PC-9 (cell line): ENCODE data around the gene RHOXF1. TPM values are rescaled to one million over a fixed set of nuclear protein-coding genes. Genes with fewer than 3 reads are reported as not detected.
"Not testable (repeated sequence)": the region's sequence is repeated elsewhere in the genome, so short reads cannot be mapped to it uniquely, and the experiment has no call there.

Experiments
- BruUV-seq: library from RNA; stranded (reverse); fragments of 400-500 nt; replicated peaks from 2 replicates; lab custom pipeline; 2021; lab: Mats Ljungman, UMichigan
- CTCF ChIA-PET: fragments of 300-600 bp; sonication (Branson Sonifier 250); formaldehyde crosslinking; loops from one replicate; lab custom pipeline; 2022; ENCODE audit warnings: antibody characterized with exemption; lab: Charles Lee
- POLR2A ChIA-PET: fragments of 300-600 bp; sonication (Branson Sonifier 250); formaldehyde crosslinking; loops from one replicate; lab custom pipeline; 2022; ENCODE audit warnings: antibody characterized with exemption; ENCODE audit not compliant: unreplicated experiment; lab: Charles Lee
- DNase-seq, 2 experiments: peaks; one replicate each; pipeline versions ENCODE4 v3.0.0 to v3.0.0-alpha.2; 2015 to 2022; ENCODE audit warnings: mixed read lengths in 1 of 2
- H2AFZ ChIP-seq: fragments of 200-600 bp; sonication (generic); 2 replicates; pipeline ENCODE4 v1.8.1; 2017; ENCODE audit warnings: antibody characterized with exemption
- H3F3A ChIP-seq: fragments of 200-600 bp; sonication (generic); 2 replicates; pipeline ENCODE4 v1.8.1; 2017; ENCODE audit warnings: antibody characterized with exemption, mild to moderate bottlenecking, low read depth; ENCODE audit not compliant: insufficient read depth
- H3K27ac ChIP-seq: fragments of 200-600 bp; sonication (generic); 2 replicates; pipeline ENCODE4 v1.6.1; 2016; ENCODE audit warnings: mixed run types
- H3K27me3 ChIP-seq: fragments of 200-600 bp; sonication (generic); 2 replicates; pipeline ENCODE4 v1.6.1; 2016; ENCODE audit warnings: low read depth, mixed run types; ENCODE audit not compliant: insufficient read depth
- H3K36me3 ChIP-seq: fragments of 200-600 bp; sonication (generic); 2 replicates; pipeline ENCODE4 v1.6.1; 2016; ENCODE audit warnings: low read depth, mixed run types
- H3K4me1 ChIP-seq: fragments of 200-600 bp; sonication (generic); replicated peaks from 2 replicates; pipeline ENCODE4 v1.6.1; 2016; ENCODE audit warnings: mixed run types; ENCODE audit not compliant: insufficient read depth
- H3K4me2 ChIP-seq: fragments of 200-600 bp; sonication (generic); 2 replicates; pipeline ENCODE4 v1.6.1; 2017; ENCODE audit warnings: mixed run types
- H3K4me3 ChIP-seq: fragments of 200-600 bp; sonication (generic); 2 replicates; pipeline ENCODE4 v1.6.1; 2016; ENCODE audit warnings: mixed run types
- H3K79me2 ChIP-seq: fragments of 200-600 bp; sonication (generic); 2 replicates; pipeline ENCODE4 v1.6.1; 2017; ENCODE audit warnings: low read depth, mixed run types
- H3K9me2 ChIP-seq: fragments of 200-600 bp; sonication (generic); 2 replicates; pipeline ENCODE4 v1.8.1; 2017; ENCODE audit warnings: mild to moderate bottlenecking; ENCODE audit not compliant: insufficient read depth
- H3K9me3 ChIP-seq: fragments of 200-600 bp; sonication (generic); 2 replicates; pipeline ENCODE4 v1.8.1; 2016; ENCODE audit warnings: low read depth; ENCODE audit not compliant: insufficient read depth
- H4K20me1 ChIP-seq: fragments of 200-600 bp; sonication (generic); 2 replicates; pipeline ENCODE4 v1.8.1; 2017; ENCODE audit not compliant: insufficient read depth
- EZH2 ChIP-seq: fragments of 200-600 bp; sonication (generic); IDR thresholded peaks from 2 replicates; pipeline ENCODE4 v1.8.0; 2017; ENCODE audit warnings: antibody characterized with exemption, low read depth
- intact Hi-C: fragments of 100-400 bp; cut with micrococcal nuclease; formaldehyde crosslinking; loops from one replicate; pipeline ENCODE4 v1.10.0; 2022; ENCODE audit not compliant: unreplicated experiment
- total RNA-seq: library from RNA; stranded (reverse); gene quantifications from 2 replicates; pipeline ENCODE4 v1.2.3, GENCODE V29; 2021
- TF ChIP-seq, protein P1 (sequence below): fragments of 200-600 bp; sonication (generic); conservative IDR thresholded peaks from 2 replicates; pipeline ENCODE4 v1.6.1; 2017; ENCODE audit warnings: mixed run types, antibody characterized with exemption, mild to moderate bottlenecking, moderate library complexity

RHOXF1 gene
- total RNA-seq, 1 experiment from 2014 or later: 0.81 TPM

GRCh38 chrX:120090208-120090607 is 25.5 kb downstream of the RHOXF1 start:
- POLR2A ChIA-PET: interaction anchor here (0.9 kb wide), 1 partner anchor 19 kb away, joined by 10 read pairs; no protein-coding TSS in a partner anchor
- no peaks in the 10 kb centered on the region for H3K9me3 ChIP-seq
- no peaks in the 10 kb centered on the region for H3K4me1 ChIP-seq
- no peak overlapping the region for H3K4me2 ChIP-seq
- no peak overlapping the region for H3K4me3 ChIP-seq
- H2AFZ ChIP-seq: no peak overlapping the region
- H3F3A ChIP-seq: no peaks in the 10 kb centered on the region
- H3K36me3 ChIP-seq: no peaks in the 10 kb centered on the region
- no peaks in the 10 kb centered on the region for H4K20me1 ChIP-seq
- no peak for TF ChIP-seq EZH2
- TF ChIP-seq, protein P1, sequence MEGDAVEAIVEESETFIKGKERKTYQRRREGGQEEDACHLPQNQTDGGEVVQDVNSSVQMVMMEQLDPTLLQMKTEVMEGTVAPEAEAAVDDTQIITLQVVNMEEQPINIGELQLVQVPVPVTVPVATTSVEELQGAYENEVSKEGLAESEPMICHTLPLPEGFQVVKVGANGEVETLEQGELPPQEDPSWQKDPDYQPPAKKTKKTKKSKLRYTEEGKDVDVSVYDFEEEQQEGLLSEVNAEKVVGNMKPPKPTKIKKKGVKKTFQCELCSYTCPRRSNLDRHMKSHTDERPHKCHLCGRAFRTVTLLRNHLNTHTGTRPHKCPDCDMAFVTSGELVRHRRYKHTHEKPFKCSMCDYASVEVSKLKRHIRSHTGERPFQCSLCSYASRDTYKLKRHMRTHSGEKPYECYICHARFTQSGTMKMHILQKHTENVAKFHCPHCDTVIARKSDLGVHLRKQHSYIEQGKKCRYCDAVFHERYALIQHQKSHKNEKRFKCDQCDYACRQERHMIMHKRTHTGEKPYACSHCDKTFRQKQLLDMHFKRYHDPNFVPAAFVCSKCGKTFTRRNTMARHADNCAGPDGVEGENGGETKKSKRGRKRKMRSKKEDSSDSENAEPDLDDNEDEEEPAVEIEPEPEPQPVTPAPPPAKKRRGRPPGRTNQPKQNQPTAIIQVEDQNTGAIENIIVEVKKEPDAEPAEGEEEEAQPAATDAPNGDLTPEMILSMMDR: no peak
- no peaks in the 10 kb centered on the region for H3K9me2 ChIP-seq
- no peak for DNase-seq
- BruUV-seq: no TSS peak
- no peak overlapping the region for H3K27ac ChIP-seq
- CTCF ChIA-PET: no interaction called here
- H3K27me3 ChIP-seq: no peaks in the 10 kb centered on the region
- H3K79me2 ChIP-seq: no peaks in the 10 kb centered on the region
- intact Hi-C loops: loop anchor here (10.0 kb wide), 2 partner anchors 125 to 375 kb away; partner anchors contain the start of gene LAMP2

DNA sequence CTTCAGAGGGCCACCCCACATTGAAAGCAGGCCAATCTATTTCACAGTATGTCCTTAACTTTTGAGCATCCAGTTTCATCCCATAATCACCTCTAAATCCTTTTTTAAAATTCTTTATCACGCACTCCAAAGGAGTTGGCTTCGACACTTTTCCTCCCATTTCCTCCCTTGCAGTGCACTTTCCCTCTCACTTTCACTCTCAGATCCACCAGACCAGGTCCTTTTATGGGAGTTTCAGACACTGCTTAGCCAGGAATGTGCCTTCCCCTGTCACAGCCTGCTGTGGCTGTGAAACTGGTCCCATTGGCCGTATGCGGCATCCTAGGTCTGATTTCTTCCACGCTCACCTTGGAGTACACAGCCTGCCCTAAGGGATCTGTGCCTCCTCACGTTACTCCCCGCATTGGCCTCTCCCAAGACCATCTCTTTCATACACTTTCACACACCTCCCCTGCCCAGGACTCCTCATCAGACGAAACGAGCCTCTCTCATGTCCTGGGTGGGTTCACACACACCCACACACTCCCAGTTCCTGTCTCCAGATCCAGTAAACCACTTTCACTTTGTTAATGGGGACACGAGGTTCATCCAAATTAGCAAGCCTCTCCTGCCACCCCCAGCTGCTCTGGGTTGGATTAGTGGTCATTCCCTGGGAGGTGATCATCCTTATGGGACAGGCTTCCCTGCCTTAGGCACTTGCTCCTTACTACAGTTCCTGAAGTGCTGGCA is 28.3 kb downstream of the RHOXF1 start:
- Histone ChIP-seq H3K27me3 (no peaks in the 10 kb centered on the region), H3K9me3 (no peaks in the 10 kb centered on the region), H3K36me3 (no peaks in the 10 kb centered on the region), H3K4me3 (peak overlapping the region; percentile 35), H4K20me1 (no peaks in the 10 kb centered on the region), H3K79me2 (no peaks in the 10 kb centered on the region), H3F3A (no peaks in the 10 kb centered on the region), H3K27ac (no peak overlapping the region), H3K4me2 (peak overlapping the region; percentile 64), H2AFZ (no peak overlapping the region), H3K4me1 (no peaks in the 10 kb centered on the region), H3K9me2 (no peaks in the 10 kb centered on the region)
- no peak for DNase-seq
- BruUV-seq: no TSS peak
- POLR2A ChIA-PET: no interaction called here
- intact Hi-C loops: no loop called here
- TF ChIP-seq EZH2: no peak
- TF ChIP-seq, protein P1: no peak
- CTCF ChIA-PET: no interaction called here

DNA sequence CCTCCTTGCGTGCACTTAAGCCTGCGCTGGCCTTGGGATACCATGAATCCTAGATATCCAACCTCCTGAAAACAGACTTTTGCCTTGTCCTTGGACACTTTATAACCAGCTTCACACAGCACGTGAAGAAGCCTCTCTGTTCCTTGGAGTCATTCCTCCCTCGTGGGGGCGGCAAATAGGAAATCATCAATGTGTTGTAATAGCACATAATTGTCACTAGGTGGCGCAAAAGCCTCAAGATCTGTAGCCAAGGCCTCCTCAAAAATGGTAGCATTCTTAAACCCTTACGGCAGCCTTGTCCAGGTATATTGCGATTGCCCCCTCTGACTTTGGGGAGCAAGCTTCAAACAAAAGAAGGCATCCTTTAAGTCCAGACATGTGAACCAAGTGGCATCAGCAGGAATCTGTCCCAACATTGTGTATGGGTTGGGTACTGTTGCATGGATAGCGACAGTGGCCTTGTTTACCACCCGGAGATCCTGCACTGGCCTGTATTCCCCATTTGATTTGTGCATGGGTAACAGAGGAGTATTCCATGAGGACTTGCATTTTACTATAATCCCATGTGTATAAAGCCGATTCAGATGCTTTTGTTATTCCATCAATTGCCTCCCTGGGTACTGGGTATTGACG is 30.0 kb downstream of the RHOXF1 start:
- DNase-seq, H3F3A ChIP-seq, H3K36me3 ChIP-seq, CTCF ChIA-PET, H3K27ac ChIP-seq, H3K4me2 ChIP-seq, H3K9me3 ChIP-seq, POLR2A ChIA-PET, H3K27me3 ChIP-seq, H3K79me2 ChIP-seq, H3K9me2 ChIP-seq, H3K4me1 ChIP-seq, H2AFZ ChIP-seq, H3K4me3 ChIP-seq, intact Hi-C loops, BruUV-seq, H4K20me1 ChIP-seq: not testable (repeated sequence)

GRCh38 chrX:120077590-120077989 is 38.1 kb downstream of the RHOXF1 start, which contains the start of gene RHOXF2B:
Gene RHOXF2B (minus strand): TSS chrX:120077690. CDS start chrX:120077552, 138 bp downstream.
- intact Hi-C loops, H3F3A ChIP-seq, H3K36me3 ChIP-seq, H3K4me1 ChIP-seq, H3K27me3 ChIP-seq, H3K9me2 ChIP-seq, H4K20me1 ChIP-seq, POLR2A ChIA-PET, DNase-seq, BruUV-seq, CTCF ChIA-PET, H3K27ac ChIP-seq, H3K79me2 ChIP-seq, H3K4me3 ChIP-seq, H3K4me2 ChIP-seq, H3K9me3 ChIP-seq, H2AFZ ChIP-seq: not testable (repeated sequence)

DNA sequence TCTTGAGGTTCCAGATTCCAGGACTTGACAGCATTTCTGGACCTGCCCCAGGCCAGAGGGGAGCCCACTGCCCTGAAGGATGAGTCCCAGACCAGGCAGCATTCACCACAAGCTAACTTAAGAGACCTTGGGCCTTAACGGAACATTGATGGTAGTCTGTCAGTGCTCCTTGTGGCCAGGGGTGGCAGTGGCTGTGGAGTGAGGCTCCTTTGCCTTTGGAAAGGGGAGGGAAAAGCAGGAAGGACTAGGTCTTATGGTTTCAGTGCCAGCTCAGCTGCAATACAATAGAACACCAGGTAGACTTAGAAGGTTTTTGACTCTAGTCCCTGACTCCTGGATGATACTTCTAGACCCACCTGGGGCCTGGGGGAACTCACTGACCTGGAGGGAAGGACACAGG is 49.5 kb downstream of the RHOXF1 start:
- H3K27me3 ChIP-seq, H4K20me1 ChIP-seq, intact Hi-C loops, H3K9me2 ChIP-seq, BruUV-seq, CTCF ChIA-PET, H3K4me3 ChIP-seq, H3K9me3 ChIP-seq, H3K4me2 ChIP-seq, H3K36me3 ChIP-seq, H2AFZ ChIP-seq, H3F3A ChIP-seq, H3K4me1 ChIP-seq, H3K79me2 ChIP-seq, H3K27ac ChIP-seq, DNase-seq, POLR2A ChIA-PET: not testable (repeated sequence)
